Cardiac muscle cell (in vitro differentiated cells and primary cell): ENCODE data around the gene EFHD1. TPM values are rescaled to one million over a fixed set of nuclear protein-coding genes. Genes with fewer than 3 reads are reported as not detected.

ENCODE experiments used
- DNase-seq, 2 donors: peaks; one replicate each; pipeline versions ENCODE4 v3.0.0 to v3.0.0-alpha.2; 2010 to 2017; ENCODE audit warnings: low read depth in 1 of 2, low spot score in 1 of 2
- H3K27ac ChIP-seq: fragments of 200-600 bp; sonication (generic); 2 replicates; pipeline ENCODE4 v1.5.1; 2016
- H3K27me3 ChIP-seq: fragments of 200-600 bp; sonication (generic); 2 replicates; pipeline ENCODE4 v1.6.0; 2016; ENCODE audit warnings: control low read depth
- H3K36me3 ChIP-seq: fragments of 200-600 bp; sonication (generic); 2 replicates; pipeline ENCODE4 v1.5.1; 2016; ENCODE audit warnings: control low read depth
- H3K4me1 ChIP-seq: fragments of 200-600 bp; sonication (generic); 2 replicates; pipeline ENCODE4 v1.8.1; 2017; ENCODE audit warnings: low read depth, mild to moderate bottlenecking, mixed run types
- H3K4me3 ChIP-seq: fragments of 200-600 bp; sonication (generic); 2 replicates; pipeline ENCODE4 v1.5.1; 2016; ENCODE audit warnings: mild to moderate bottlenecking
- H3K9me3 ChIP-seq: fragments of 200-600 bp; sonication (generic); 2 replicates; pipeline ENCODE4 v1.5.1; 2017; ENCODE audit warnings: low read depth, mild to moderate bottlenecking, control low read depth
- polyA plus RNA-seq: library from polyadenylated mRNA; unstranded; fragments of >200 nt; fragmentation: Nextera tagmentation; extraction: Ambion mirVana; gene quantifications from 2 replicates; pipeline ENCODE4 v1.2.1, GENCODE V29; 2016
- total RNA-seq: library from RNA; depleted of rRNA; stranded (reverse); fragments of >200 nt; gene quantifications from 2 replicates; pipeline ENCODE4 v1.2.3, GENCODE V29; 2016
- TF ChIP-seq, protein P1 (sequence below): IDR thresholded peaks from 2 replicates; pipeline ENCODE4 v1.5.1; 2012; ENCODE audit warnings: low read depth, mild to moderate bottlenecking, low read length

The EFHD1 gene
- total and polyA plus RNA-seq, 2 experiments from 2014 or later: 8.0 to 12.4 TPM

DNA sequence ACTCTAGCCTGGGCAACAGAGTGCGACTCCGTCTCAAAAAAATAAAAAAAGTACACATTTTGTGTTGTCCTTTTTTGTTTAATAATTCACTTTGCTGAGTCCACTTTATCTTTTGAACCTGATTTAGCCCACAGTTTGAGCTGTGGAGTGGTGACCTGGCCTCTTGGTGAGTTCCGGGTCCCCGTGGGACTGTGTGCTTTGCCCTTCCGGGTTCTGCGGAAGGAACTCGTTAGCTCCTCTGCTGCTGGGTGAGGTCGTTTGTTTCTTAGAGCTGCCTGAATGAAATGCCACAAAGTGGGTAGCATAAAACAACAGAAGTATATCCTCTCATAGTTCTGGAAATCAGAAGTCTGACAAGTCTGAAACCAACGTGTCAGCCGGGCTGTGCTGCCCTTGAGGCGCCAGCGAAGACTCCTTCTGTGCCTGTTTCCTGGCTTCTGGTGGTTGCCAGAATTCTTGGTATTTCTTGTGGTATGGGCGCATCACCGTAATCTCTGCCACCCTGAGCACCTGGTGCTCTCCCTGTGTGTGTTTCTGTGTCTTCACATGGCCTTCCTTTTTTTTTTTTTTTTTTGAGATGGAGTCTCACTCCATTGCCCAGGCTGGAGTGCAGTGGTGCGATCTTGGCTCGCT lies 3.5 kb downstream of the EFHD1 start:
- DNase-seq: no peak
- peaks cover 36% of the 10 kb centered on the region for H3K27me3 ChIP-seq
- TF ChIP-seq, protein P1, sequence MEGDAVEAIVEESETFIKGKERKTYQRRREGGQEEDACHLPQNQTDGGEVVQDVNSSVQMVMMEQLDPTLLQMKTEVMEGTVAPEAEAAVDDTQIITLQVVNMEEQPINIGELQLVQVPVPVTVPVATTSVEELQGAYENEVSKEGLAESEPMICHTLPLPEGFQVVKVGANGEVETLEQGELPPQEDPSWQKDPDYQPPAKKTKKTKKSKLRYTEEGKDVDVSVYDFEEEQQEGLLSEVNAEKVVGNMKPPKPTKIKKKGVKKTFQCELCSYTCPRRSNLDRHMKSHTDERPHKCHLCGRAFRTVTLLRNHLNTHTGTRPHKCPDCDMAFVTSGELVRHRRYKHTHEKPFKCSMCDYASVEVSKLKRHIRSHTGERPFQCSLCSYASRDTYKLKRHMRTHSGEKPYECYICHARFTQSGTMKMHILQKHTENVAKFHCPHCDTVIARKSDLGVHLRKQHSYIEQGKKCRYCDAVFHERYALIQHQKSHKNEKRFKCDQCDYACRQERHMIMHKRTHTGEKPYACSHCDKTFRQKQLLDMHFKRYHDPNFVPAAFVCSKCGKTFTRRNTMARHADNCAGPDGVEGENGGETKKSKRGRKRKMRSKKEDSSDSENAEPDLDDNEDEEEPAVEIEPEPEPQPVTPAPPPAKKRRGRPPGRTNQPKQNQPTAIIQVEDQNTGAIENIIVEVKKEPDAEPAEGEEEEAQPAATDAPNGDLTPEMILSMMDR: no peak
- no peak overlapping the region for H3K27ac ChIP-seq
- no peaks in the 10 kb centered on the region for H3K9me3 ChIP-seq
- no peak overlapping the region for H3K4me3 ChIP-seq
- no peaks in the 10 kb centered on the region for H3K4me1 ChIP-seq
- H3K36me3 ChIP-seq: no peaks in the 10 kb centered on the region

DNA sequence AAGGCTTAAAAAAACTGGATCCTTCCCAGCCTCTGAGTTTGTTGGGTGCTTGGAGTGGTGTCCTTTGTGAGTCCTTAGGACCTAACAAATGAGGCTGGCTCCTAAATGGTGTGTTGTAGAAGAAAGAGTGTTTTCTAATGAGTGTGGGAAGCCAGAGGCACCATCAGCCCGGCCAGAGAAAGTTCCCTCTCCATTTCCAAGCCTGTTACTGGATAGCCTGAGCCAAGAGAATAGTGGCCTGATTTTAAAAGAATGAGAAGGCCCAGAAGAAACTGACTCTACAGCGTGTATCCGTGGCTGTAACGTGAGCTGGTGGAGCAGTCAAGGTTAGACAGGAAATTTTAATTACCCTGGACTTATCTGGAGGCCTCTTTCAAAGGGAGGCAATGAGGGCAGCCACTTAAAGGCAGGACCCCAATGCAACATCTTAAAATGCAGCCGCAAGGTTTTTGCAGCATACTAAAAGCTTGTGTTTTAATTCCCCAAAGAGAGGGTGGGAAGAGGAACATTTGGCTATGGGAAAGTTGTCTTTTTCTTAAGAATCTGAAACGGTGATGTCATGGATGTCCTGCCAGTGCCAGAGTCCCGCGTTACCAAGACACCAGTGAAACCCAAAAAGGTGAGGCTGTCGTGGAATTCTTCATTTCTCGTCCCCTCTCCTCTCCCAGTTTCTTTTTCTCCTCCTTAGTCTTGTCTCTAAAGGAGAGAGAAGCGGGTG lies 4.6 kb downstream of the EFHD1 start:
- Histone ChIP-seq H3K36me3 (no peaks in the 10 kb centered on the region), H3K27ac (no peak overlapping the region), H3K27me3 (peaks cover 25% of the 10 kb centered on the region), H3K9me3 (no peaks in the 10 kb centered on the region), H3K4me1 (no peaks in the 10 kb centered on the region), H3K4me3 (no peak overlapping the region)
- TF ChIP-seq, protein P1: no peak
- no peak for DNase-seq

DNA sequence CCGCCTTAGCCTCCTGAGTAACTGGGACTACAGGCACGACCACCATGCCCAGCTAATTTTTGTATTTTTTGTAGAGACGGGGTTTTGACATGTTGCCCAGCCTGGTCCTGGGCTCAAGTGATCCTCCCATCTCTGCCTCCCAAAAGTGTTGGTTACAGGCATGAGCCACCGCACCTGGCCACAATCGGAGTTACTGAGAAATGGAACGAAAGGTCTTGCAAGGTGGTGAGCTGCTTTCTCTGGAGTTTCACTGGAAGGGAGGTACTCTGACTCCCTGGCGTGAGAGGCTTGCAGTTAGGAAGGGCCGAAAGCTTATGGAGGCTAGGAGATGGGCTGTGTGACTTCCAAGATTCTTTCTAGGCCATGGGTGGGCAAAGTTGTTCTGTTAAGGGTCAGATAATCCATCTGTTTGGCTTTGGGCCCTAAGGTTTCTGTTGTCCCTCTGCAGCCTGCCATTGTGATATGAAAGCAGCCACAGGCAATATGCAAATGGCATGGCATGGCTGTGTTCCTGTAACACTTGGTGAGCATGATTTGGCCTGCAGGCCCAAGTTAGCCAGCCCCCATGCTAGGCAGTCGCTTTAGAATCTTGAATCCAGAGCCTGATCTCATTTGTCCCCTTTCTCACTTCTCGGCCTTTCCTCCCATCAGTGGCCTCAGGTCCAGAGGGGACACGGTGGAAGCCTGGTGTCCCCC lies 7.9 kb downstream of the EFHD1 start:
- TF ChIP-seq, protein P1: no peak
- Histone ChIP-seq H3K4me1 (no peaks in the 10 kb centered on the region), H3K4me3 (no peak overlapping the region), H3K36me3 (no peaks in the 10 kb centered on the region), H3K27ac (no peak overlapping the region), H3K9me3 (no peaks in the 10 kb centered on the region), H3K27me3 (peaks cover 4% of the 10 kb centered on the region)
- DNase-seq: no peak

DNA sequence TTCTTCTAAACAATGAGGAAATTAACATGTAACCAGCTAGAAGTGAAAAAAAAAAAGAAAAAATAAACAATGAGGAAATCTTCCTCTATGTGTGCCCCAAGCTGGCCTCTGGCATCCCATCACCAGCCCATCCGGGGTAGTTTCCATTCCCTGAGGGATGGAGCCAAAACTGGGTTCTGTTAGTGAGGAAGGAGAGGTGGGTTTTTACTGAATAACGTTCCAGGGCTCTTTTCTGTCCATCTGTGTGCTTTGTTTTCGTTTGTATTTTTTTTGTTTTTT lies 9.7 kb downstream of the EFHD1 start:
- Histone ChIP-seq H3K27ac (no peak overlapping the region), H3K4me3 (no peak overlapping the region), H3K4me1 (no peaks in the 10 kb centered on the region), H3K9me3 (no peaks in the 10 kb centered on the region), H3K27me3 (peaks cover 4% of the 10 kb centered on the region), H3K36me3 (no peaks in the 10 kb centered on the region)
- TF ChIP-seq, protein P1: no peak
- no peak for DNase-seq

DNA sequence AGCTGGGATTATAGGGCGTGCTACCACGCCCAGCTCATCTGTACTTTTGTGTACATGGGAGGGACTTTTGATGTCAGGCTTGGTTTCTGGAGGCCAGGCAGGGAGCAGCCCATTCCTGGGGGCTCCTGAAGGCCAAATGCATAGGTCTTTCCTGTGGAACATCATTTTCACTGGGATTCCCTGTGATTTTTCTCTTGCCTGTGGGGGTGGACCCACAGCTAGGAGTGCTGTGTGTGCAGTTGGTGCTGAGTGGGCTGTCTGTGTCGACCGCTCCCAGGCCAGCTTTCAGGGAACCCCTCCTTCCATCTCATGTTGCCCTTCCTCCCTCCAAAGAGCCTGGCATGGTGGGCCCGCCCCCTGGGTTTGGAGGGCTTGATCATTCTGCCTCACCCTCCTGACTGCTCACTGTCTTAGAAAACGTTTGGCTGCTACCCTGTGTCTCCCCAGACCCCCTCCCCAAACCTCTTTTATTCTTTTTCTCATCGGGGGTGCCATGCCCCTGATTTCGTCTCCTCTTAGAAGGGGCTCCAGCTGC lies 10.5 kb downstream of the EFHD1 start:
- DNase-seq: no peak
- no peaks in the 10 kb centered on the region for H3K4me1 ChIP-seq

More for the DNA sequence above, 10.5 kb downstream of the EFHD1 start:
- TF ChIP-seq, protein P1: no peak
- no peaks in the 10 kb centered on the region for H3K36me3 ChIP-seq
- no peak overlapping the region for H3K27ac ChIP-seq
- no peak overlapping the region for H3K4me3 ChIP-seq
- peaks cover 2% of the 10 kb centered on the region for H3K27me3 ChIP-seq
- no peaks in the 10 kb centered on the region for H3K9me3 ChIP-seq
